WTC11 (cell line): ENCODE measurements around the gene NFILZ. TPM values are rescaled to one million over a fixed set of nuclear protein-coding genes. Genes with fewer than 3 reads are reported as not detected.

Experiments
- ATAC-seq: fragments of 200-7000 bp; cut with Tn5 transposase; 2 replicates; pipeline ENCODE4 v1.10.0; 2021; ENCODE audit warnings: mild to moderate bottlenecking, moderate library complexity
- CTCF ChIA-PET: fragments of 300-600 bp; sonication (Branson Sonifier 250); formaldehyde crosslinking; loops from one replicate; lab custom pipeline; 2021; ENCODE audit warnings: antibody characterized with exemption; lab: Charles Lee
- POLR2A ChIA-PET: fragments of 350-600 bp; sonication (Branson Sonifier 250); formaldehyde crosslinking; loops from one replicate; lab custom pipeline; 2021; ENCODE audit warnings: antibody characterized with exemption; lab: Charles Lee
- DNase-seq: peaks from one replicate; pipeline ENCODE4 v3.0.0; 2021; ENCODE audit warnings: low spot score
- H3K27ac Mint-ChIP-seq: 2 replicates; pipeline ENCODE4 v1.8.0; 2021; ENCODE audit warnings: mixed read lengths
- H3K27me3 Mint-ChIP-seq: 2 replicates; pipeline ENCODE4 v1.8.0; 2021; ENCODE audit warnings: low read depth, mild to moderate bottlenecking, moderate library complexity, mixed read lengths
- H3K36me3 Mint-ChIP-seq: 2 replicates; pipeline ENCODE4 v1.8.0; 2021; ENCODE audit warnings: mixed read lengths
- H3K4me1 Mint-ChIP-seq: 2 replicates; pipeline ENCODE4 v1.8.0; 2022; ENCODE audit warnings: mixed read lengths
- H3K4me3 Mint-ChIP-seq: 2 replicates; pipeline ENCODE4 v1.8.0; 2021; ENCODE audit warnings: mild to moderate bottlenecking, moderate library complexity, mixed read lengths
- H3K9me3 Mint-ChIP-seq: 2 replicates; pipeline ENCODE4 v1.8.0; 2021; ENCODE audit warnings: mixed read lengths
- ESRRA ChIP-seq: sonication (generic); formaldehyde crosslinking; IDR thresholded peaks from 2 replicates; pipeline ENCODE4 v1.8.1; 2022; ENCODE audit warnings: mild to moderate bottlenecking, missing genetic modification reagents, borderline replicate concordance
- GABPB1 ChIP-seq: sonication (generic); formaldehyde crosslinking; IDR thresholded peaks from 2 replicates; pipeline ENCODE4 v1.8.1; 2023; ENCODE audit warnings: mild to moderate bottlenecking, missing genetic modification reagents
- HMGXB4 ChIP-seq: sonication (generic); formaldehyde crosslinking; IDR thresholded peaks from 2 replicates; pipeline ENCODE4 v1.8.1; 2023; ENCODE audit warnings: mild to moderate bottlenecking, moderate library complexity, missing genetic modification reagents
- JAZF1 ChIP-seq: fragments of 250-450 bp; sonication (Bioruptor Pico); IDR thresholded peaks from 2 replicates; pipeline ENCODE4 v1.9.0; 2021; ENCODE audit warnings: moderate library complexity, mild to moderate bottlenecking, inconsistent platforms
- NFE2L1 ChIP-seq: sonication (generic); formaldehyde crosslinking; IDR thresholded peaks from 2 replicates; pipeline ENCODE4 v1.8.1; 2023; ENCODE audit warnings: missing genetic modification reagents
- OVOL2 ChIP-seq: fragments of 250-450 bp; sonication (Bioruptor Pico); IDR thresholded peaks from 2 replicates; pipeline ENCODE4 v1.9.0; 2021; ENCODE audit warnings: mild to moderate bottlenecking, borderline replicate concordance
- PRRX2 ChIP-seq: fragments of 250-450 bp; sonication (Bioruptor Pico); IDR thresholded peaks from 2 replicates; pipeline ENCODE4 v1.8.0; 2021; ENCODE audit warnings: mild to moderate bottlenecking
- RORB ChIP-seq: fragments of 250-450 bp; sonication (Bioruptor Pico); IDR thresholded peaks from 2 replicates; pipeline ENCODE4 v1.9.0; 2021; ENCODE audit warnings: mild to moderate bottlenecking
- ZNF138 ChIP-seq: sonication (generic); formaldehyde crosslinking; conservative IDR thresholded peaks from 2 replicates; pipeline ENCODE4 v1.8.1; 2022; ENCODE audit warnings: mild to moderate bottlenecking, moderate library complexity, missing genetic modification reagents
- ZNF671 ChIP-seq: fragments of 250-450 bp; sonication (Bioruptor Pico); IDR thresholded peaks from 2 replicates; pipeline ENCODE4 v1.8.0; 2021; ENCODE audit warnings: mild to moderate bottlenecking
- total RNA-seq: library from RNA; stranded (reverse); gene quantifications from 3 replicates; pipeline ENCODE4 v1.2.3, GENCODE V29; 2021
- TF ChIP-seq, protein P1 (sequence below): sonication (generic); formaldehyde crosslinking; IDR thresholded peaks from 2 replicates; pipeline ENCODE4 v1.8.1; 2023; ENCODE audit warnings: mild to moderate bottlenecking, missing genetic modification reagents
- TF ChIP-seq, protein P2 (sequence below): fragments of 250-450 bp; sonication (Bioruptor Pico); IDR thresholded peaks from 2 replicates; pipeline ENCODE4 v1.8.0; 2021; ENCODE audit warnings: mild to moderate bottlenecking
- TF ChIP-seq, protein P3 (sequence below): sonication (generic); formaldehyde crosslinking; IDR thresholded peaks from 2 replicates; pipeline ENCODE4 v1.8.1; 2023; ENCODE audit warnings: mild to moderate bottlenecking, missing genetic modification reagents
- TF ChIP-seq, protein P4 (sequence below): fragments of 250-450 bp; sonication (Bioruptor Pico); IDR thresholded peaks from 2 replicates; pipeline ENCODE4 v1.9.0; 2021; ENCODE audit warnings: moderate library complexity, mild to moderate bottlenecking, inconsistent platforms, borderline replicate concordance
- TF ChIP-seq, protein P5 (sequence below): sonication (generic); formaldehyde crosslinking; IDR thresholded peaks from 2 replicates; pipeline ENCODE4 v1.8.1; 2022; ENCODE audit warnings: low read depth, mild to moderate bottlenecking, moderate library complexity, missing genetic modification reagents, borderline replicate concordance

Gene NFILZ
- total RNA-seq, 1 experiment from 2014 or later, result not detected

DNA sequence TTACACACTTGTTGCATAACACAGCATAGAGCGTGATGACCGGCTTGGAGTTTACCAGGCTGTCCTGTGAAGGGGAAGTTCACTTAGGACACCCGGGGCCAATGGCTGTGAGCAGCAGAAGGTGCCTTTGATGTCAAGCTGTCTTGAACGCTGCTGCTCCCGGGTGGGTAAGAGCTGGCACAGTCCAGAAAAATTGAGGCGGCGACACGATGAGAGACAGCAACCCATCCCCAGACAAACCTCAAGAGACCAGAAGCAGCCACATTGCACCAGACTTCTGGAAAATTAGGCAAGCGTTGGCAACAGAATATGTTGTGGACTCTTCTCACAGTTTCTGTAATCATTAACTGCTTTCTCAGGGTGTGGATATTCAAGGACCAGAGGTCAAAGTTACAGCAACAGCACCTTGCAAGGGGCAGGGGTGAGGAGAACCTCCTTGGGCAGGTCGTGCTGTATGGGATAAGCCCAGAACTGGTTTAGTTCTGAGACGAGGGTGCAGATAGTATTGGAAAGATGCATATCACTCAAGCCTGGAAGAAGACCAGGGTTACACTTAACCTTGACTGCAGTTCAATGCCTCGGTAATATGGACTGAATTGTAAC, 10.1 kb downstream of the NFILZ start:
- DNase-seq (no peak), ATAC-seq (no peak)
- no peak overlapping the region for H3K4me3 Mint-ChIP-seq
- 0 out of 2 replicates have a peak, but pooled peaks cover 2% of the 10 kb centered on the region for H3K4me1 Mint-ChIP-seq
- no peak overlapping the region for H3K27ac Mint-ChIP-seq
- H3K9me3 Mint-ChIP-seq, result peaks cover 12% of the 10 kb centered on the region
- H3K36me3 Mint-ChIP-seq, result no peaks in the 10 kb centered on the region
- H3K27me3 Mint-ChIP-seq, result peaks cover 27% of the 10 kb centered on the region
- TF ChIP-seq PRRX2 (CRISPR knock-in tag) (no peak), GABPB1 (peak; percentile 79)
- ChIA-PET CTCF (interaction anchor here (1.2 to 2.0 kb wide), 3 partner anchors 14 to 60 kb away, joined by 3 to 9 read pairs (median 6); no protein-coding TSS in a partner anchor), POLR2A (no interaction called here)

GRCh38 chr19:8641221-8641907, 10.9 kb downstream of the NFILZ start:
- ATAC-seq, result no peak
- CTCF ChIA-PET, result interaction anchor here (0.6 to 2.4 kb wide), 22 partner anchors 8 to 414 kb away, joined by 3 to 31 read pairs (median 4); partner anchors contain the start of genes ACTL9, KANK3 and NFILZ

More at GRCh38 chr19:8641221-8641907, 10.9 kb downstream of the NFILZ start:
- no peak overlapping the region for H3K4me3 Mint-ChIP-seq
- TF ChIP-seq JAZF1, result no peak
- TF ChIP-seq OVOL2 (CRISPR knock-in tag), result no peak
- TF ChIP-seq, protein P1, sequence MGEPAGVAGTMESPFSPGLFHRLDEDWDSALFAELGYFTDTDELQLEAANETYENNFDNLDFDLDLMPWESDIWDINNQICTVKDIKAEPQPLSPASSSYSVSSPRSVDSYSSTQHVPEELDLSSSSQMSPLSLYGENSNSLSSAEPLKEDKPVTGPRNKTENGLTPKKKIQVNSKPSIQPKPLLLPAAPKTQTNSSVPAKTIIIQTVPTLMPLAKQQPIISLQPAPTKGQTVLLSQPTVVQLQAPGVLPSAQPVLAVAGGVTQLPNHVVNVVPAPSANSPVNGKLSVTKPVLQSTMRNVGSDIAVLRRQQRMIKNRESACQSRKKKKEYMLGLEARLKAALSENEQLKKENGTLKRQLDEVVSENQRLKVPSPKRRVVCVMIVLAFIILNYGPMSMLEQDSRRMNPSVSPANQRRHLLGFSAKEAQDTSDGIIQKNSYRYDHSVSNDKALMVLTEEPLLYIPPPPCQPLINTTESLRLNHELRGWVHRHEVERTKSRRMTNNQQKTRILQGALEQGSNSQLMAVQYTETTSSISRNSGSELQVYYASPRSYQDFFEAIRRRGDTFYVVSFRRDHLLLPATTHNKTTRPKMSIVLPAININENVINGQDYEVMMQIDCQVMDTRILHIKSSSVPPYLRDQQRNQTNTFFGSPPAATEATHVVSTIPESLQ, result no peak
- TF ChIP-seq, protein P2, sequence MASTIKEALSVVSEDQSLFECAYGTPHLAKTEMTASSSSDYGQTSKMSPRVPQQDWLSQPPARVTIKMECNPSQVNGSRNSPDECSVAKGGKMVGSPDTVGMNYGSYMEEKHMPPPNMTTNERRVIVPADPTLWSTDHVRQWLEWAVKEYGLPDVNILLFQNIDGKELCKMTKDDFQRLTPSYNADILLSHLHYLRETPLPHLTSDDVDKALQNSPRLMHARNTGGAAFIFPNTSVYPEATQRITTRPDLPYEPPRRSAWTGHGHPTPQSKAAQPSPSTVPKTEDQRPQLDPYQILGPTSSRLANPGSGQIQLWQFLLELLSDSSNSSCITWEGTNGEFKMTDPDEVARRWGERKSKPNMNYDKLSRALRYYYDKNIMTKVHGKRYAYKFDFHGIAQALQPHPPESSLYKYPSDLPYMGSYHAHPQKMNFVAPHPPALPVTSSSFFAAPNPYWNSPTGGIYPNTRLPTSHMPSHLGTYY (CRISPR knock-in tag), result no peak
- no peak for TF ChIP-seq NFE2L1 (CRISPR knock-in tag)
- no peak for TF ChIP-seq HMGXB4 (CRISPR knock-in tag)
- TF ChIP-seq, protein P3, sequence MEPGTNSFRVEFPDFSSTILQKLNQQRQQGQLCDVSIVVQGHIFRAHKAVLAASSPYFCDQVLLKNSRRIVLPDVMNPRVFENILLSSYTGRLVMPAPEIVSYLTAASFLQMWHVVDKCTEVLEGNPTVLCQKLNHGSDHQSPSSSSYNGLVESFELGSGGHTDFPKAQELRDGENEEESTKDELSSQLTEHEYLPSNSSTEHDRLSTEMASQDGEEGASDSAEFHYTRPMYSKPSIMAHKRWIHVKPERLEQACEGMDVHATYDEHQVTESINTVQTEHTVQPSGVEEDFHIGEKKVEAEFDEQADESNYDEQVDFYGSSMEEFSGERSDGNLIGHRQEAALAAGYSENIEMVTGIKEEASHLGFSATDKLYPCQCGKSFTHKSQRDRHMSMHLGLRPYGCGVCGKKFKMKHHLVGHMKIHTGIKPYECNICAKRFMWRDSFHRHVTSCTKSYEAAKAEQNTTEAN (CRISPR knock-in tag), result no peak
- no peak for TF ChIP-seq ZNF671 (CRISPR knock-in tag)
- TF ChIP-seq, protein P4, sequence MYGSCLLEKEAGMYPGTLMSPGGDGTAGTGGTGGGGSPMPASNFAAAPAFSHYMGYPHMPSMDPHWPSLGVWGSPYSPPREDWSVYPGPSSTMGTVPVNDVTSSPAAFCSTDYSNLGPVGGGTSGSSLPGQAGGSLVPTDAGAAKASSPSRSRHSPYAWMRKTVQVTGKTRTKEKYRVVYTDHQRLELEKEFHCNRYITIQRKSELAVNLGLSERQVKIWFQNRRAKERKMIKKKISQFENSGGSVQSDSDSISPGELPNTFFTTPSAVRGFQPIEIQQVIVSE (CRISPR knock-in tag), result no peak
- TF ChIP-seq ESRRA (CRISPR knock-in tag), result no peak
- TF ChIP-seq ZNF138 (CRISPR knock-in tag), result no peak
- no peak for TF ChIP-seq RORB
- TF ChIP-seq, protein P5, sequence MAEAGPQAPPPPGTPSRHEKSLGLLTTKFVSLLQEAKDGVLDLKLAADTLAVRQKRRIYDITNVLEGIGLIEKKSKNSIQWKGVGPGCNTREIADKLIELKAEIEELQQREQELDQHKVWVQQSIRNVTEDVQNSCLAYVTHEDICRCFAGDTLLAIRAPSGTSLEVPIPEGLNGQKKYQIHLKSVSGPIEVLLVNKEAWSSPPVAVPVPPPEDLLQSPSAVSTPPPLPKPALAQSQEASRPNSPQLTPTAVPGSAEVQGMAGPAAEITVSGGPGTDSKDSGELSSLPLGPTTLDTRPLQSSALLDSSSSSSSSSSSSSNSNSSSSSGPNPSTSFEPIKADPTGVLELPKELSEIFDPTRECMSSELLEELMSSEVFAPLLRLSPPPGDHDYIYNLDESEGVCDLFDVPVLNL, result no peak
- DNase-seq, result no peak
- no peaks in the 10 kb centered on the region for H3K36me3 Mint-ChIP-seq
- 0 out of 2 replicates have a peak, but pooled peaks cover 2% of the 10 kb centered on the region for H3K4me1 Mint-ChIP-seq
- POLR2A ChIA-PET, result no interaction called here
- H3K27me3 Mint-ChIP-seq, result peaks cover 27% of the 10 kb centered on the region
- peaks cover 15% of the 10 kb centered on the region for H3K9me3 Mint-ChIP-seq
- H3K27ac Mint-ChIP-seq, result no peak overlapping the region
